Keratinocyte (primary cell): ENCODE data around the gene C4orf36. TPM values are rescaled to one million over a fixed set of nuclear protein-coding genes. Genes with fewer than 3 reads are reported as not detected.
A peak's percentile ranks its signal among the peaks of the same experiment; 100 is the strongest.

ENCODE experiments used
- DNase-seq: peaks from one replicate; pipeline ENCODE4 v3.0.0-alpha.2; 2011; ENCODE audit warnings: low read depth, missing footprints, low spot score
- FAIRE-seq: peaks from 2 replicates; lab custom pipeline; 2011; peaks lifted over from hg19 to GRCh38; lab: Jason Lieb, UNC
- H2AFZ ChIP-seq: 2 replicates; pipeline ENCODE4 v1.6.0; 2012; ENCODE audit warnings: low read length, control low read depth, inconsistent platforms; ENCODE audit not compliant: control insufficient read depth
- H3K27ac ChIP-seq: 2 replicates; pipeline ENCODE4 v1.5.1; 2011; ENCODE audit warnings: low read length; ENCODE audit not compliant: control insufficient read depth, insufficient read depth
- H3K27me3 ChIP-seq: 3 replicates; pipeline ENCODE4 v1.6.0; 2011; ENCODE audit warnings: low read length; ENCODE audit not compliant: control insufficient read depth, insufficient read depth; ENCODE audit errors: extremely low read depth
- H3K36me3 ChIP-seq, 2 experiments: 2 replicates in 1 of 2; 3 replicates in 1 of 2; pipeline ENCODE4 v1.5.1; 2011; ENCODE audit warnings: low read length in 2 of 2, mild to moderate bottlenecking in 1 of 2; ENCODE audit not compliant: control insufficient read depth in 2 of 2, insufficient read depth in 2 of 2; ENCODE audit errors: extremely low read depth in 1 of 2
- H3K4me1 ChIP-seq: 3 replicates; pipeline ENCODE4 v1.5.1; 2011; ENCODE audit warnings: low read length; ENCODE audit not compliant: control insufficient read depth, insufficient read depth; ENCODE audit errors: extremely low read depth
- H3K4me2 ChIP-seq: 3 replicates; pipeline ENCODE4 v1.6.0; 2011; ENCODE audit warnings: low read depth, low read length; ENCODE audit not compliant: control insufficient read depth, insufficient read depth; ENCODE audit errors: extremely low read depth
- H3K4me3 ChIP-seq, 3 experiments: fragments of 200-600 bp in 1 of 3; sonication (generic) in 1 of 3; 2 replicates in 2 of 3; 3 replicates in 1 of 3; pipeline ENCODE4 v1.5.1; 2011 to 2016; ENCODE audit warnings: low read length in 3 of 3, mild to moderate bottlenecking in 3 of 3, control low read depth in 2 of 3, inconsistent platforms in 1 of 3, low read depth in 1 of 3, mixed read lengths in 1 of 3, mixed run types in 1 of 3, moderate library complexity in 1 of 3; ENCODE audit not compliant: control insufficient read depth in 2 of 3, insufficient read depth in 2 of 3; ENCODE audit errors: extremely low read depth in 1 of 3
- H3K79me2 ChIP-seq: 2 replicates; pipeline ENCODE4 v1.6.0; 2012; ENCODE audit warnings: low read length; ENCODE audit not compliant: control insufficient read depth, insufficient read depth
- H3K9ac ChIP-seq: 3 replicates; pipeline ENCODE4 v1.6.0; 2011; ENCODE audit warnings: low read length; ENCODE audit not compliant: control insufficient read depth, insufficient read depth; ENCODE audit errors: extremely low read depth
- H3K9me1 ChIP-seq: 3 replicates; pipeline ENCODE4 v1.6.0; 2011; ENCODE audit warnings: low read length; ENCODE audit not compliant: control insufficient read depth, insufficient read depth; ENCODE audit errors: extremely low read depth
- H3K9me3 ChIP-seq: 2 replicates; pipeline ENCODE4 v1.5.1; 2012; ENCODE audit warnings: low read depth, low read length; ENCODE audit not compliant: control insufficient read depth
- H4K20me1 ChIP-seq: 3 replicates; pipeline ENCODE4 v1.6.0; 2011; ENCODE audit warnings: low read length; ENCODE audit not compliant: control insufficient read depth, insufficient read depth; ENCODE audit errors: extremely low read depth
- CTCF ChIP-seq, 3 experiments: IDR thresholded peaks in 1 of 3; conservative IDR thresholded peaks in 1 of 3; optimal IDR thresholded peaks in 1 of 3; 2 replicates in 2 of 3; 3 replicates in 1 of 3; pipeline versions ENCODE3 to v1.5.1; 2011; ENCODE audit warnings: low read length in 3 of 3, mild to moderate bottlenecking in 3 of 3, moderate library complexity in 2 of 3, control low read depth in 1 of 3, inconsistent platforms in 1 of 3; ENCODE audit not compliant: insufficient read depth in 2 of 3; ENCODE audit errors: extremely low read depth in 1 of 3
- EZH2 ChIP-seq: IDR thresholded peaks from one replicate; pipeline ENCODE4 v1.6.1; 2012; ENCODE audit warnings: inconsistent platforms, mild to moderate bottlenecking, low read length, moderate library complexity
- dilution Hi-C: fragments of 300-500 bp; cut with MboI; formaldehyde crosslinking; loops from one replicate; pipeline ENCODE4 v1.7.0; 2020; ENCODE audit warnings: low sequenced_read_pairs; ENCODE audit not compliant: extremely low pct_ligation_motif_present
- polyA plus RNA-seq, 5 experiments: library from polyadenylated mRNA; depleted of rRNA in 3 of 5; stranded (reverse) in 3 of 5; stranded (forward) in 1 of 5; unstranded in 1 of 5; fragments of >200 nt; gene quantifications; 1 replicate in 1 of 5; 2 replicates in 3 of 5; 3 replicates in 1 of 5; pipeline versions ENCODE4 v1.2.1 to v1.2.3, GENCODE V29; 2011 to 2012; ENCODE audit warnings: missing spikeins in 2 of 5, low read depth in 1 of 5, low replicate concordance in 1 of 5

C4orf36 gene
- polyA plus RNA-seq, 1 donor (not counting 4 experiments of a cell fraction or from before 2014, with no cell fraction given): 1.2 TPM

- TF ChIP-seq CTCF (optimal IDR thresholded peaks at IDR 0.05 in 1 of 3, IDR thresholded peaks at IDR 0.05 in 1 of 3, conservative IDR thresholded peaks at IDR 0.05 in 1 of 3; ENCODE audit: extremely low read depth in 1 of 3, insufficient read depth in 2 of 3, low read length in 3 of 3) (no peak), EZH2 (no peak)
- no peaks in the 10 kb centered on the region for H3K27me3 ChIP-seq
- H3K79me2 ChIP-seq: no peaks in the 10 kb centered on the region
- H3K27ac ChIP-seq: no peak overlapping the region
- dilution Hi-C loops: no loop called here
- H3K4me3 ChIP-seq: no peak overlapping the region
- DNase-seq (no peak), FAIRE-seq (no peak)
- no peak overlapping the region for H2AFZ ChIP-seq
- no peaks in the 10 kb centered on the region for H3K9me3 ChIP-seq
- H3K9me1 ChIP-seq: no peaks in the 10 kb centered on the region
- H3K36me3 ChIP-seq: no peaks in the 10 kb centered on the region
- no peak overlapping the region for H3K9ac ChIP-seq
- H3K4me1 ChIP-seq: peaks cover 4% of the 10 kb centered on the region
- no peak overlapping the region for H3K4me2 ChIP-seq
- H4K20me1 ChIP-seq: no peaks in the 10 kb centered on the region
Observed at GRCh38 chr4:86908251-86908657, 16.0 kb upstream of the C4orf36 start.

- dilution Hi-C loops: no loop called here
- peak; percentile 13 for FAIRE-seq
- Histone ChIP-seq H3K27ac (no peak overlapping the region), H2AFZ (no peak overlapping the region), H3K4me3 (no peak overlapping the region), H3K36me3 (no peaks in the 10 kb centered on the region), H3K9ac (no peak overlapping the region), H3K27me3 (no peaks in the 10 kb centered on the region), H3K4me2 (no peak overlapping the region), H3K79me2 (no peaks in the 10 kb centered on the region), H3K4me1 (no peaks in the 10 kb centered on the region), H3K9me3 (no peaks in the 10 kb centered on the region), H4K20me1 (no peaks in the 10 kb centered on the region), H3K9me1 (no peaks in the 10 kb centered on the region)
- TF ChIP-seq CTCF (optimal IDR thresholded peaks at IDR 0.05 in 1 of 3, IDR thresholded peaks at IDR 0.05 in 1 of 3, conservative IDR thresholded peaks at IDR 0.05 in 1 of 3; ENCODE audit: extremely low read depth in 1 of 3, insufficient read depth in 2 of 3, low read length in 3 of 3) (no peak), EZH2 (no peak)
- no peak for DNase-seq
Observed at GRCh38 chr4:86901864-86902263, 9.6 kb upstream of the C4orf36 start.
